Activated CD8-positive, alpha-beta memory T cell treated with anti-CD3 and anti-CD28 coated beads for 4 hours (primary cell): ENCODE data around the gene KMT2D.
"Not testable (repeated sequence)": the region's sequence is repeated elsewhere in the genome, so short reads cannot be mapped to it uniquely, and the experiment has no call there.

ENCODE experiments used
- DNase-seq, 2 donors: peaks; one replicate each; pipeline ENCODE4 v3.0.0-alpha.2; 2020; ENCODE audit warnings: low read depth in 2 of 2

Gene KMT2D

GRCh38 chr12:49088932-49089330 is 28.3 kb upstream of the KMT2D start:
- no peak for DNase-seq

GRCh38 chr12:49088150-49088931 is 27.7 kb upstream of the KMT2D start:
- peak; percentile 40 to 51 for DNase-seq

- DNase-seq, result no peak
These were observed 25.5 kb upstream of the KMT2D start for GRCh38 chr12:49086116-49086515.

- no peak for DNase-seq
These were observed 23.8 kb upstream of the KMT2D start for GRCh38 chr12:49084438-49084837.

GRCh38 chr12:49079793-49080192 is 19.2 kb upstream of the KMT2D start:
- DNase-seq, result no peak

GRCh38 chr12:49070971-49071370 is 10.4 kb upstream of the KMT2D start:
- DNase-seq, result no peak

DNA sequence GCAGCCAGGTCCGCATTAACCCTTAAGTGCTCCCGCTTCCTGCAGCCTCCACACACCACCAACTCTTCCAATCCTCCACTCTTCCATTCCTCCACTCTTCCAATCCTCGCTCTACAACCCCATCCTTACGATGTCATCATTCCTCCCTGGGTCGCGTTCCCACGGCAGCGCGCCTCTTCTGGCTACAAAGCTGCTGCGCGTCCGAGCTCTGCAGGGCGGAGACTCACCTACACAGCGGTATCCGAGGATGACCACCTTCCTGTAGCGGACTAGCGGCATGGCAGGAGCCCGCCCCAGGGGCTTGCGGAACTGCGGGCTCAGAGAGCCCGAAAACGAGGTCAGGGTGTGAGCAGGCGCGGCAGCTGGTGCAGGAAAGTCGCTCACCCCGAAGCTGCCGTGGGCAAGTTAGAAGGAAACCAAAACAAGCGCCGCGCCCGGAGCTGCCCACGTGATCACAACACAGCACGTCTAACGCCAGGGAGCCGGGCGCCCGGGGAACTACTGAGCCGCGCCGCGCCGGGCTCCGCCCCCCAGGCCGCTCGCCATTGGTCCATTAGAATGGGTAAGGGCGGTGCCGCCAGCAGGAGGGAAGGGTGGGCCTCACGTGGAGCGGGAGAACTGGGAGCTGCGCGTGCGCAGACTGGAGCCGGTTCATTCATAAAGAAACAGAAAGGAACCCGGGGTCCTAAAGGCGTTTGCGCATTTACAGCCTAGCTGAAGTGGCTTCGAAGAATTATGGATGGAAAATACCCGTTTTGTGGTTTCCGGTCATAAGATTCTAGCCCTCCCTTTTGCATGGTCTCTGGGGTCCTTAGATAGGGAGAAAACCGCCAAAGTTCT is 9.1 kb upstream of the KMT2D start, which contains the start of gene RHEBL1:
Gene RHEBL1 (minus strand): TSS at position 473 of the 840 bp plus-strand sequence. CDS start 194 bp downstream, at position 279.
- DNase-seq, result peak; percentile 97 to 98

DNA sequence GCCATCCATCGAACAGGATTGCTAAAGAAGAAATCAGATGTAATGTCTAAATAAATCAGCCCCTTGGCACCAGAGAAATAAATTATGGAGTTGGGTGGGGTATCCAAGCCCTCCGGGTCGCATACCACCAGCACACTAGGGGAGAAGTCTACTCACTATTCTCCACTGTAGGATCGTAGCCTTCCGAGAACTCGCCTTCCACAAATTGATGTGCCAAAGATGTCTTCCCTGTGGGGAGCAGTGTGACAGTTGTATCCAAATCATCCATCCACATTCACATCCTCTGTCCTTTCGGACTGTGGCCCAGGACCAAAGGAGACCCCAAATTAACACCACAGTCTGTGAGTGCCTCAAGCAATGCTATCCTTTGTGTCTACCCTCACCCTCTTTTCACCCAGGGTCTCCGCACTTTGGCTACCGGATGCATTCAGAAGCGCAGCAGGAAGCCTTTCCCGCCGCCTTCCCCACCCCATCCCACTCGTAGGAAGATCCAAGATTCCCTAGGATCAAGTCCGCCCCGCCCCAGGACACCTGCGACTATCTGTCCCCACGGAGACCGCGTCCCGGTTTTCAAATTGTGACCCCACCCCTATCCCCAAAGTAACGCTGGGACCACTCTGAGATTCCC is 8.4 kb upstream of the KMT2D start:
- DNase-seq, result no peak

DNA sequence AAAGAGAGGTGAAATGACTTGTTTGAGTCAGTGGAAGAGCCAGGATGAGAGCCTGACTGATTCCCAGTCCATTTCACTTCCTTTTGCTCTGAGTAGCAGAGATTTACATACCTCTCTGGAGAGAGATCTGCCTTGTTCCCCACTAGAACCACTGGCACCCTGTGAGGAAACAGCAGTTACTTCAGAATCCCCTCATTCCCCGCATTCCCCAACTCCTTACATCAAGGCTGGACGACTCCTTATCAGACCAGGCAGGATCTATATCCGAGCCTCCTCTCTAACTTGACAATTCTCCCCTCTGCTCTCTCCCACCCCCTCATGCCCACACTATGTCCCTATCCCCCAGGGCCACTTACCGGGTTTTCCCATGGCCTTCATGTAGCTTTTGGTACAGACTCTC is 5.5 kb upstream of the KMT2D start:
- DNase-seq, result no peak

DNA sequence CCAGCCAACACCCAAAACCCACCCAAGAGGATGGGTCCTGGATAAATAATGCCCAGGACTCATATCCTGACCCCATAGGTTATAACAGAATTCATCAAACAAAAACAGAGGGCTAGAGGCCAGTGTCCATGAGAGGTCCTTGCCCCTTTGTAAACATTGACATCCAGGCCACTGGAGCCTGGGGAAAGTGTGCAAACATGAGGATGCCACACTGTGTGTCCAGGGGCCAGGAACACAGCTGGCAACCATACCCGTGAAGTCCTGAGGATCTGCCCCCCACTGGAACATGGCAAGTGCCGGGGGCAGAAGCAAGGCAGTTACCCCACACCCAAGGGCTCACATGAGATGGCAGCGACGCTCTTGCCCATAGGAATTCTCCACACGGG is 4.2 kb upstream of the KMT2D start:
- DNase-seq, result no peak

GRCh38 chr12:49061916-49062315 is 1.3 kb upstream of the KMT2D start:
- DNase-seq, result not testable (repeated sequence)

DNA sequence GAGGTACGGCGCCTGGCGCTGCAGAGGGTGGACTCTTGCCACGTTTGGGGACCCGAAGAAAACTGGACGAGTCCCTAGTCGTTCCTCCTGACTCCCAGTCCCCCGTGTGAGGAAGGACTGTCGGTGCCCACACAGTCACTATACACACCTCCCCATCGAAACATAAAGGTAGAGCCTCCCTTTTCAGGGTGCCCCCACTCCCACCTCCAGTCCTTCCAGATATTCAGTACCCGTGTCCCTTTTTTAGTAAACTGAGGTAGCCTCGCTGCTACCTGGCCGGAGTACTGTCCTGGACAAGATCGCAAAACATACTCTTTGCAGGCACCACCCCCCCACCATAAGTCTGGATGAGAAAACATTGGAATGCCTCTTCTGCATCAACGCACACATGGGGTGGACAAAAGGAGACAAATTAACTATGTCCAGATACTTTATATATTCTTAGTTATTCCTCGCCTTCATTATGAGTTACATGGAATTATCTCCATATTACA is 610 bp upstream of the KMT2D start:
- no peak for DNase-seq

GRCh38 chr12:49059299-49060171 is 1.1 kb downstream of the KMT2D start:
- DNase-seq, result no peak

DNA sequence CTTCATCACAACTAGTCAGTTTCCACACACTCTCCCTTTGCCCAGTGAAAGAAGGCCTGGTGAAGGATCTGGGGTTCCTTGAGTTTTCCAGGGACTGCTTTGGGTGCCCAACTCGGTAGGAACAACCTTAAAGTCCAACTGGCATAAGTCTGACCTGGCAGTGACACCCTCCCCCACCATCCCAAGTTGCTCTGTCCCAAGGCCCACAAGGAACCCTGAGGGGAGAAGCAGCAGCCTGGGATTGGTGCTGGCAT is 1.6 kb downstream of the KMT2D start:
- no peak for DNase-seq

GRCh38 chr12:49058366-49059044 is 2.1 kb downstream of the KMT2D start:
- no peak for DNase-seq

DNA sequence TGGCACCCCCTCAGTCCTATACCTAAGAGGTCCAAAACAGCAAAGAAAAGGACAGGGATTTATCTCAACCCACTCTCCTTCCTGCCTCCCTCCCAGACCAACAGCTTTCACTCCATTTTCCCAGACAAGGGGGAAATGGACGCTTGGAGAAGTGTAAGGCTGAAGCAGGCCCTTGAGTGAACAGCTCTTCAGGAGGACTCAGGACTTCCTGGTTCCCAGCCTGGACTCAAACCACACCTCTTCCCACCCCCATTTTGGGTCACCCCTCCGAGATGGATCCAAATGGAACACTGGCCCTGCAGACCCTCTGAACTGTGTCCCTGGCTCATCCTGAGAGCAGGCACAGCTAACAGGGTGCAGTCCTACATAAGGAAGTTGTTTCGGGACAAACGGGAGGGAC is 2.7 kb downstream of the KMT2D start:
- no peak for DNase-seq

DNA sequence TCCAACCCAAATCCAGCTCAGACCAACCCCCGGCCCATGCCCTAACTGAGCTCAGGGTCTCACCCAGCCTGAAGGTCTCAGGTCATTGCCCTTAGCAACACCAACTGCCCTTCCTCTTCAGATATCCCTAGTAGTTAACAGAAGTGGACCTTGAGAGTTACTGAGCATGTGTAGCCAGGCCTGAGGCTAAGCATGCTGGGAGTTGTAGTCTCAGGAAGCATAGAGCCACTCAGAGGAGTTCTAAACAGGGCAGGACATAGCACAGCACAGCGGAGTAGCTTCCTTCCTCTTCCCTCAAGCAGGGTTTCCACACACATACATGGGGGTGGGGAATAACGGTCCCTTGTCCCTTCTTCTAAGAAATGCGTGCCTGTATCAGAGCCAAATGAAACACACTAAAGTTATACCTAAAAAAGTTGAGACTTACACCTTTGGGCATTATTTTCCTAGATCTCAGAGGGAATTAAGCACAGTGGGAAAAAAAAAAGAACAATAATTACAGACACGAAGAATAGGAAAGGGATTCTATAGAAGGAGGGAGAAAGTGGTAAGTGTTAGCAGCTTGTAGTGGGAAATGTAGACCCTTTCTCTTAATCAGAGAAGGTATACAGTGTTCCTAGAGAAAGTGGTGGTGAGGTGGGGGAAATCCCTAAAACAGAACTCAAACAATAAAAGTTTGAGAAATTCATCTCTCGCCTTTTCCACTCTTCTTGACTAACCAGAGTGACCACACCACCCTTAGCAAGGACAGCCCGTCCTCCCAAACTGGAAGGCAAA is 4.4 kb downstream of the KMT2D start:
- DNase-seq, result no peak

DNA sequence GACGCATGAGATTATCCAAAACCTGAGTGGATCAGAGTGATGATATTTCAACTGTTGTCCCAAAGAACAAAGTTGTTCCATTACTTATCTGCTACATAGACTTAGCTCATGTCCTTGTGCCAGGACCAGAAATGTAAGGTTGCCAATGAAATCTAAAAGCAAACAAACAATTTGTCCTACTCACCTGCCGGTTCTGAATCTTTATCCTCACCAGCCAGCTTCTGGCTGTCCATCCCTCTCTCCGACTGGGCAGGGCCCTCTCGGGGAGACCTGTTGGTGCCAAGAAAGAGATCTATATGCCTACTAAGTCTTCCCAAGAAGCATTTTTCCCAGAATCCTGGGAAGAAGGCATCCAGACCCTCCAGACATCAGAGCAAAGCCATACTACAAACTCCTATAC is 5.5 kb downstream of the KMT2D start:
- no peak for DNase-seq

DNA sequence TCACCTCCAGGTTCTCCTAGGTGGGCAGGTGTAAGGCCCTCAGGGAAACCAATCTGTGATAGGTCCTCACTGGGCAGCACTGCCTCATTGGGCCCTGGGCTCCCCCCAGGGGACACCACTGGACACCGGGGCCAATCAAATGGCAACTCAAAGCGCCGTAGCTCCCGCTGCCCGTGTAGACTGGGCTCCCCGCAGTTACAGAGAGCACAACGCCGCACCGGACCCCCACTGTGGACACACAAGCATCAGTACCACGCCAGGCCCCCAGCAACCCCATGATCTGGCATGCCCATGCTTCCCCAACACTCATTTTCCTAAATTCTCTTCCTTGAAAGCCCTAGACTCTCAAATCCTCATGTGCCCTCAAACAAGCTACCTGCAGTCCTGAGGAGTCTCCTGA is 6.1 kb downstream of the KMT2D start:
- DNase-seq, result no peak

DNA sequence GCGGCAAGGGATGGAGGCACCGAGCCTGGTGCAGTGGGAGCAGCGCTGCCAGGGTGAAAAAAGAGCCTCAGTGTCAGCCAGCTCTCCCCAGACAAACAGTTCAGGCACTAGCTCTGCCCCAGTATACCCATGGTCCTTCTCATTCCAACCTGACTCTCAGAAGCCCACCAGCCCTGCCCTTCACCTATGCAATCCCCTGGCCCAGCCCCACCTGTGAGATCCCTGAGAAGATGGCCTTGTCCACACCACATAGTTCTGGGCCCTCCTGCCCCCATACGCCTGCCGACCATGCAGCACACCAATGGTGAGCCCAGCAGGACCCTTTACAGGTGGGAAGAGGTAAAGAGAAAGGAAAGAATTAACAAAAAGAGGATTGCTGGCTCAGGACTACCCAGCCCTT is 6.5 kb downstream of the KMT2D start:
- DNase-seq, result no peak
